ENCODE measurements around the gene PRDM1. TPM values are rescaled to one million over a fixed set of nuclear protein-coding genes. Genes with fewer than 3 reads are reported as not detected.

Gene PRDM1
- total RNA-seq, 1 donor from 2014 or later: 0.15 TPM

GRCh38 chr6:106124015-106124414, 37.9 kb downstream of the PRDM1 start:
- Mint-ChIP-seq H3K9me3 (ENCODE audit: low read depth) (no peaks in the 10 kb centered on the region), H3K4me3 (ENCODE audit: unreplicated experiment) (no peak overlapping the region), H3K4me1 (ENCODE audit: low read depth) (no peaks in the 10 kb centered on the region), H3K27me3 (ENCODE audit: low read depth) (peaks cover 2% of the 10 kb centered on the region), H3K27ac (ENCODE audit: unreplicated experiment) (no peak overlapping the region), H3K36me3 (ENCODE audit: low read depth) (no peaks in the 10 kb centered on the region)
- DNase-seq (ENCODE audit: low spot score): no peak
- no peak for TF ChIP-seq CTCF (IDR thresholded peaks at IDR 0.05)

GRCh38 chr6:106124437-106125430, 38.6 kb downstream of the PRDM1 start:
- Mint-ChIP-seq H3K36me3 (ENCODE audit: low read depth) (no peaks in the 10 kb centered on the region), H3K9me3 (ENCODE audit: low read depth) (no peaks in the 10 kb centered on the region), H3K27ac (ENCODE audit: unreplicated experiment) (no peak overlapping the region), H3K4me1 (ENCODE audit: low read depth) (peaks cover 2% of the 10 kb centered on the region), H3K4me3 (ENCODE audit: unreplicated experiment) (no peak overlapping the region), H3K27me3 (ENCODE audit: low read depth) (peaks cover 2% of the 10 kb centered on the region)
- no peak for DNase-seq (ENCODE audit: low spot score)
- no peak for TF ChIP-seq CTCF (IDR thresholded peaks at IDR 0.05)

GRCh38 chr6:106125925-106126435, 39.8 kb downstream of the PRDM1 start:
- no peak overlapping the region for H3K27ac Mint-ChIP-seq (ENCODE audit: unreplicated experiment)
- no peaks in the 10 kb centered on the region for H3K36me3 Mint-ChIP-seq (ENCODE audit: low read depth)
- H3K27me3 Mint-ChIP-seq (ENCODE audit: low read depth): peaks cover 2% of the 10 kb centered on the region
- H3K9me3 Mint-ChIP-seq (ENCODE audit: low read depth): no peaks in the 10 kb centered on the region
- no peak for DNase-seq (ENCODE audit: low spot score)
- H3K4me3 Mint-ChIP-seq (ENCODE audit: unreplicated experiment): no peak overlapping the region
- TF ChIP-seq CTCF (IDR thresholded peaks at IDR 0.05): no peak
- H3K4me1 Mint-ChIP-seq (ENCODE audit: low read depth): peaks cover 9% of the 10 kb centered on the region

- Mint-ChIP-seq H3K9me3 (ENCODE audit: low read depth) (no peaks in the 10 kb centered on the region), H3K27me3 (ENCODE audit: low read depth) (peaks cover 2% of the 10 kb centered on the region), H3K27ac (ENCODE audit: unreplicated experiment) (no peak overlapping the region), H3K4me3 (ENCODE audit: unreplicated experiment) (no peak overlapping the region), H3K36me3 (ENCODE audit: low read depth) (no peaks in the 10 kb centered on the region), H3K4me1 (ENCODE audit: low read depth) (peaks cover 9% of the 10 kb centered on the region)
- TF ChIP-seq CTCF (IDR thresholded peaks at IDR 0.05): no peak
- no peak for DNase-seq (ENCODE audit: low spot score)
Measured at GRCh38 chr6:106126482-106126881, 40.3 kb downstream of the PRDM1 start.

- H3K9me3 Mint-ChIP-seq (ENCODE audit: low read depth): no peaks in the 10 kb centered on the region
- H3K4me1 Mint-ChIP-seq (ENCODE audit: low read depth): peaks cover 9% of the 10 kb centered on the region
- H3K27ac Mint-ChIP-seq (ENCODE audit: unreplicated experiment): no peak overlapping the region
- no peak overlapping the region for H3K4me3 Mint-ChIP-seq (ENCODE audit: unreplicated experiment)
- H3K27me3 Mint-ChIP-seq (ENCODE audit: low read depth): peaks cover 2% of the 10 kb centered on the region
- DNase-seq (ENCODE audit: low spot score): no peak
- TF ChIP-seq CTCF (IDR thresholded peaks at IDR 0.05): no peak
- no peaks in the 10 kb centered on the region for H3K36me3 Mint-ChIP-seq (ENCODE audit: low read depth)
Measured at GRCh38 chr6:106128981-106129781, 43.0 kb downstream of the PRDM1 start.

Measured in chondrocyte (in vitro differentiated cells).